NCI-H2107 (cell line): ENCODE data around the gene ARHGAP44.

ENCODE experiments used
- DNase-seq: peaks from one replicate; lab custom pipeline; 2025; lab: John Stamatoyannopoulos, UW

The ARHGAP44 gene

GRCh38 chr17:12899604-12900003 lies 110.3 kb downstream of the ARHGAP44 start:
- no peak for DNase-seq

- no peak for DNase-seq
These were observed 111.2 kb downstream of the ARHGAP44 start for GRCh38 chr17:12900474-12900873.

GRCh38 chr17:12902046-12902445 lies 112.7 kb downstream of the ARHGAP44 start:
- no peak for DNase-seq

- no peak for DNase-seq
These were observed 118.2 kb downstream of the ARHGAP44 start for GRCh38 chr17:12907477-12907876.

- DNase-seq, result no peak
These were observed 119.7 kb downstream of the ARHGAP44 start for GRCh38 chr17:12909046-12909445.

GRCh38 chr17:12909511-12909910 lies 120.2 kb downstream of the ARHGAP44 start:
- no peak for DNase-seq

- DNase-seq, result no peak
These were observed 121.9 kb downstream of the ARHGAP44 start for GRCh38 chr17:12911239-12911638.

- DNase-seq, result no peak
These were observed 128.1 kb downstream of the ARHGAP44 start for GRCh38 chr17:12917399-12917798.

- no peak for DNase-seq
These were observed 128.8 kb downstream of the ARHGAP44 start for GRCh38 chr17:12918142-12918541.

- DNase-seq, result no peak
These were observed 132.8 kb downstream of the ARHGAP44 start for GRCh38 chr17:12922120-12922519.

GRCh38 chr17:12924614-12925013 lies 135.3 kb downstream of the ARHGAP44 start:
- DNase-seq, result no peak

- no peak for DNase-seq
These were observed 137.7 kb downstream of the ARHGAP44 start for GRCh38 chr17:12927001-12927400.

- DNase-seq, result no peak
These were observed 138.5 kb downstream of the ARHGAP44 start for GRCh38 chr17:12927541-12928425.

GRCh38 chr17:12928736-12929135 lies 139.4 kb downstream of the ARHGAP44 start:
- DNase-seq, result no peak

- DNase-seq, result no peak
These were observed 147.2 kb downstream of the ARHGAP44 start for GRCh38 chr17:12936501-12936900.

GRCh38 chr17:12940699-12941098 lies 151.4 kb downstream of the ARHGAP44 start:
- DNase-seq, result no peak

- DNase-seq, result no peak
These were observed 157.7 kb downstream of the ARHGAP44 start for GRCh38 chr17:12947047-12947446.

- no peak for DNase-seq
These were observed 162.7 kb downstream of the ARHGAP44 start for GRCh38 chr17:12952012-12952411.

- DNase-seq, result no peak
These were observed 163.9 kb downstream of the ARHGAP44 start for GRCh38 chr17:12953156-12953555.

- DNase-seq, result no peak
These were observed 166.2 kb downstream of the ARHGAP44 start for GRCh38 chr17:12955521-12955920.

- no peak for DNase-seq
These were observed 169.5 kb downstream of the ARHGAP44 start for GRCh38 chr17:12958786-12959185.

- no peak for DNase-seq
These were observed 170.1 kb downstream of the ARHGAP44 start for GRCh38 chr17:12959441-12959840.

- DNase-seq, result no peak
These were observed 172.4 kb downstream of the ARHGAP44 start for GRCh38 chr17:12961655-12962054.

GRCh38 chr17:12963505-12963904 lies 174.2 kb downstream of the ARHGAP44 start:
- no peak for DNase-seq
